GM19452 (cell line): Measurements from ENCODE around the gene EGFR.

ENCODE experiments used
- ATAC-seq: cut with Tn5 transposase; IDR thresholded peaks from one replicate; pipeline ENCODE4 v1.9.1; 2021; ENCODE audit not compliant: unreplicated experiment

The EGFR gene

DNA sequence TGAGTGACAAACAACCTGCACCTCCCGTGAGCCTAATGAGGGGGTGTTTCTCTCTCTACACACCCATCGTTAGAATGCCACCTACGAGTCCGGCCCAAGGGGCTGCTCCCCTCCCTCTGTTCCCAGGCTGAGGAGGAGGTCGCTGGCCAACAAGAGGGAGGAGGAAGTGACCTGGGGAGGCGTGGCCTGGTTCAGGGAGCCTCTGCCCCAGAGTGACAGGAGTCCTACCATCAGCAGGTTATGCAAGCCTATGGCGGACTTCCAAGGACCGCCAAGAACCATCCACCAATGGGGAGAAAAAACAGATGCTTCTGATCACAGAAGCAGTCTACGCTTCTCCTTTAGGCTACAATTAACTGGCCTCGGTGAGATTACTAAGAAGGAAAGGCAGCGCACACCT, 12.3 kb upstream of the EGFR start:
- ATAC-seq: no peak

- no peak for ATAC-seq
Observed at GRCh38 chr7:55013851-55014250, 5.0 kb upstream of the EGFR start.

GRCh38 chr7:55016061-55016745, 2.6 kb upstream of the EGFR start:
- no peak for ATAC-seq

DNA sequence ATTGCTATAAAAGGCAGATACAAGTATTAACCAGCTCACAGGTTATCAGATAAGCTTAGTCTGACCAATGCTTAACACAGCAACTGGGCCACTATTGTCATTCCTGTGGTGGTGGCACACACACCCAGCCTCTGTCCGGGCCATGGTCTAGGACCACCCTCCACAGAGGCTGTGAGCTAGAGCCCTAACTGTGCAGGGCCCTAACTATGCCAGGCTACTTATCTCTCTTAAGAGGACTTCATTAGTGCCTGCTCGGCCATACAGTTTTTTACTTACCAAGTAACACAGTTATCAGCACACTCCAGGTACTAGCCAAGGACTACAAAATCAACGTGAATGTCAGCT, 2.1 kb upstream of the EGFR start:
- no peak for ATAC-seq

- ATAC-seq: no peak
Observed at GRCh38 chr7:55017841-55018240, 976 bp upstream of the EGFR start.

- no peak for ATAC-seq
Observed at GRCh38 chr7:55019191-55019690, 424 bp downstream of the EGFR start.

- ATAC-seq: no peak
Observed at GRCh38 chr7:55019691-55020465, 1.1 kb downstream of the EGFR start.

DNA sequence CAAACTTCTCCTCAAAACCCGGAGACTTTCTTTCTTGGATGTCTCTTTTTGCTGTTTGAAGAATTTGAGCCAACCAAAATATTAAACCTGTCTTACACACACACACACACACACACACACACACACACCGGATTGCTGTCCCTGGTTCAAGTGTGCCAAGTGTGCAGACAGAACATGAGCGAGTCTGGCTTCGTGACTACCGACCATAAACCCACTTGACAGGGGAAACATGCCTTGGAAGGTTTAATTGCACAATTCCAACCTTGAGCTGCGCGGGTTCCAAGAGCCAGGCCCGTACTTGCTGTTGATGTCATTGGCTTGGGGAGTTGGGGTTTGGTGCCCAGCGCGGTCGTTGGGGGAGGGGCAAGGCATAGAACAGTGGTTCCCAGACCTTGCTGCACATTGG, 1.7 kb downstream of the EGFR start:
- no peak for ATAC-seq

DNA sequence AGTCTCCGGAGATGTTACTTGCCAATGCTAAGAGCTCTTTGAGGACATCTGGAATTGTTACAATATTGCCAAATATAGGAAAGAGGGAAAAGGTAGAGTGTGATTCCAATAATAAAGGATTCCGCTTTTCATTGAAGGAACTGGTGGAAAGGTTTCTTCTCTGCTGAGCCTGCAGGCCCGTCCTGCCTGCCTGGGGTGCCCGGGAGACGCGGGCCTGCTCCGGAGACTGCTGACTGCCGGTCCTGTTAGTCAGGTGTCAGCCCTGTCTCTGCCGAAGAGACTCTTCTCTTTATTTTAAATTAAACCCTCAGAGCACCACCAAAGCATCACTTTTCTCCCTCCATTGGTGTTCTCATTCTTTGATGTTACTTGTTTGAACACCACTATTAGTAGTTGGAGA, 2.2 kb downstream of the EGFR start:
- ATAC-seq: no peak

DNA sequence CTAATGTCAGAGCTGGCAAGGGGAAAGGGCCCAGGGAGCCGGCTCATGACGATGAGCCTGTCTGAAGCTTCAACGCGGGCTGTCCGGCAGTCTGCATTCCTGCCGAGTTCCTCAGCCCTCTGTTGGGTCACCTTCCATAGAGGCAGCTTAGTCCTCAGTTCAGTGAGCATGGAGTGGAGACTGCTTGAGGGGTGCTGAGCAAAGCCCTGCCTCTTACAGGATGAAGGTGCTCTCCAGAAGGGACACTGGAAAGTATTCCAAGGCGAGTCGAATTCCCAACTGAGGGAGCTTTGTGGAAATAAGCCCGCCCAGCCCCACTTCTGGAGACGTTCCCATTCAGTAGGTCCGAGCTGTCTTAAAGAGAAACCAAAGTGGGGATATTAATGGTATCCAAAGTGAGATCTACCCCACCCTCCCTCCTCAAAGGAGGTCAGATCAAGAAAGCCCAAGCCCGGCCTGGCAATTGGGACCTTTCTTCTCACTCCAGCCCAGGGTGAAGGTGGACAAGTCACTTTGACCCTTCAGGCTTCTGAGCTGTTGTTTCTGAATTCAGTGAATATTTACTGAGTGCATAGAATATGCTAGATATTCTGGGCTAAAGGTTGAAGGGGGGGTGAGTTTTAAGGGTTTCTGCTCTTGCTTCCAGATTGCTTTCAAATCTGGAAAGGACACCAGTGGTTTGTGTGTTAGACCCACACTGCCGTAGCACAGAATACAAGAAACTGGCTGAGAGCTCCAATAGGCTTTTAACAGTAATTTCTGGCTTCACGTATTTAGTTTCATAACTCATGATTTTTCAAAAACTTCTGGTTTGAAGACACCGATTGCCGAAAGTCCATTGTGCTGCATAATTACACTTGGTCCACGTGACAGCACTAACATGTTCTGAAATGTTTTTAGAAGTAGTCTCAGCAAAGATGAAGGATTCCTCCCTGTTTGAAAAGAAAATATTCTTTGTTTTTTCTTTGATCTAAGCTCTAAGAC, 3.5 kb downstream of the EGFR start:
- ATAC-seq: no peak

DNA sequence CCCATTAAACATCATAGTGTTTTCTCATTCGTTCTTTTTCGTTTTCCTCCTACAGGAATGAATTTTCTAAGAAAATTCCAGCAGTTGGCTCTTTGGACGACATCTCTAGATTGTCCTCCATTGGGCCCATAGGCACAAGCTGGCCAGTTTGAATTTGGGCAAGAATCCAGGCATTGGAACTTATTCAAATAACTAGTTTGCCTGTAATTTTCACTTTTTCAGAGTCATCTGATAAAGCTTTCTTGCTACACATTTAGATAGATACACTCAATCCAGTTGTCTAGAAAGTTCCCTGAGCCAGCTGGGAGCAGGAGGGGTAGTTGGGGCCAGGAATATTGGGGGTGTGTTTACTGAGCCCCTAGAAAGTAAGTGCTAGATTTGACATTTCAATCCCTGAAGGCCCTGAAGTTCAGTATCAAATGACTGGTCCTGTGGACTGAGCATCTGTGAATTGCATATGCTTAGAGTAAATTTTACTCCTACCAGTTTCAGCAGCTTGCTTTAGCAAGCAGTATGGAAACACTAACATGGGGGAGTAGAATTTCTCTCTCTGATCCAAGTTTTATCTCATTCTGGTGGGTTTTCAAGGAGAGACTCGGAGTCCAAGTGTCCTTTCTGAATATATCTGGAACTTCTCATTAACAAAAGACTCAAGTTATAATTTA, 5.2 kb downstream of the EGFR start:
- ATAC-seq: no peak

GRCh38 chr7:55024776-55025175, 6.0 kb downstream of the EGFR start:
- ATAC-seq: no peak

GRCh38 chr7:55026086-55026790, 7.4 kb downstream of the EGFR start:
- no peak for ATAC-seq

DNA sequence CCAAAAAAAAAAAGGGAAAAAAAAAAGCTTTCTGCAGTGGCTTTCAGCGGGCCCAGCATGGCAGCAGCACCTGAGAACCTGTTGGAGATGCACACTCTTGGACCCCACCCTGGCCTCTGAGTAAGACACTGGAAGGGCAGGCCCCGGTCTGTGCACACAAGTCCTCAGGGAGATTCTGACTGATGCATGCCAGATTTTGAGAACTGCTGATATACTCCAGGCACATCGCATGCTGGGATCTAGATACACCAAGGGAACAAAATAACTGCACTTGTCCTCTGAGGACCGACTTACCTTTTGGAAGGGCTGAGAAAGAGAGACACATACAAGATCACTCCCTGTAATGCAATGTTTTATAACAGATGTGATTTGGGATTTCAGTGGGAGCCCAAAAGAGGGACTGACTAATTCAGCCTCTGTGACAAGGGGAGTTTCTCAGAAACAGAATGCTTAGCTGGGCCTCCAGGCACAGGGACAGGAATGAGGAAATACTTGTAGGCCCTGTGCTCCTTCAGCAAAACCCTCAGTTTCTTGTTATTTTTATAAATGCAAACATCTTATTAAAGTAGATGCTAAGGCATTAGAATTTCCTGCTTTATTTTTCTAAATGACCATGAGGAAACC, 8.2 kb downstream of the EGFR start:
- no peak for ATAC-seq

GRCh38 chr7:55028011-55028410, 9.2 kb downstream of the EGFR start:
- no peak for ATAC-seq

GRCh38 chr7:55030314-55030713, 11.5 kb downstream of the EGFR start:
- ATAC-seq: no peak

GRCh38 chr7:55031075-55031474, 12.3 kb downstream of the EGFR start:
- ATAC-seq: no peak

- no peak for ATAC-seq
Observed at GRCh38 chr7:55032069-55032699, 13.4 kb downstream of the EGFR start.

DNA sequence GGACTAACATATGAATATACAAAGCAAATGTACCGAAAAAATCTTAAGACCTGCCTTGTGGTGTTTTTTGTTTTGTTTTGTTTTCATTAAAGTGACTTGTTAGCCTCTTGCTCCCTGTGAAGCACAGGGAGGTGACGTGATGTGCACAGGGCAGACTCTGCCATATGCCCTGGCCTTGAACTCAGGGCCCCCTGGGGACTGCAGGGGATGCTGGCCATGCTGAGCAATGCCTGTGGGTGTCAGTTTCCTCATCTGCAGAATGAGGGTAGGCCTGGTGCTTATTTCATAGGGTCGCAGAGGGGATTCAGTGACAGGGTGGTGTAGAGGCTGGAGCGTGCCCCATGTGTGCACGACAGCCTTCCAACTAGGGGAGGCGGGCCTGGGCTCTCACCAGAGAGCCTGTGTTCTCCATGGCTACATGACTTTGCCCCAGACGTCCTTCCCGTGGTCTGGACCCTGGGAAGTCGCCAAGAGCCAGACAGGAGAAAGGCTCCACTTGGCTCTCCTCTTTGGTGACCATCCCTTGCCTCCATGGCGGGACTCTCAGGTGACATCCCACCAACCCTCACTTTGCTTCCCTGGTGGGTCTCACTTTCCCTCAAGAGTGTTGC, 14.5 kb downstream of the EGFR start:
- ATAC-seq: no peak
